Erythroblast (primary cell): ENCODE results near the gene SYNE2.

Experiments
- GATA1 ChIP-seq: IDR thresholded peaks from 2 replicates; pipeline ENCODE4 v1.6.1; 2011; ENCODE audit warnings: low read depth, mild to moderate bottlenecking, control low read depth, low read length, moderate library complexity
- POLR2A ChIP-seq: IDR thresholded peaks from 2 replicates; pipeline ENCODE4 v1.6.1; 2011; ENCODE audit warnings: mild to moderate bottlenecking, low read length

- TF ChIP-seq POLR2A (no peak), GATA1 (no peak)
These were observed 153.0 kb downstream of the SYNE2 start for GRCh38 chr14:64005822-64006221.
